Measurements from ENCODE around the gene SMYD3. TPM values are rescaled to one million over a fixed set of nuclear protein-coding genes. Genes with fewer than 3 reads are reported as not detected.

The SMYD3 gene
- total RNA-seq, 2 experiments from 2014 or later, result 22.6 to 27.0 TPM

DNA sequence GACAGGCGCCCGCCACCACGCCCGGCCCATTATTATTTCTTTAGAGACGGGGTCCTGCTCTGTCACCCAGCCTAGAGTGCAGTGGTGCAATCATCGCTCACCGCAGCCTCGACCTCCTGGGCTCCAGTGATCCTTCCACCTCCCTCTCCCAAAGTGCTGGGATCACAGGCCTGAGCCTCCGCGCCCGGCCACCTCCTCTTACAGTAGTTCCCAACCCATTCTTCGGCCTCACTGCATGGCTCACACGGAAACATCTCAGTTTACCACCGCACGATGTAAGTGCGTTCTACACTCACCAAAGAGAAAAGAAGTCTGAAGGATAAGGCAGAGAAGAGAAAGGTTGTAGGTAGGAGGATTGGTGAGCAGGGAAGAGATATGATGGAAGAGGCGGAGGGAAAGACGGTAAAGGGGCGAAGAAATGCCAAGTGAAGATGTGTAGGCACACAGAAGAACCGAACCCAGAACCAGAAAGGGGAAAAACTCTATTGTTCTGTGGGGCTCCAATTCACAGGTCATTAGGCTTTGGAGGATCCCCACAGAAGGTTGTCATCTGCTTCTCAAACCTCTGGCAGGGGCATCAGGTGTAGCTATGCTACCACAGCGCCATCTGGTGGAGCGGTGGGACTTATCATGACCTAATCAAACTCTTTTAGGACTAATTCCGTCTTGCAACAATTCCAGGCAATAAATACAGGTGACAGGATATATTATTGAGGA, 504.2 kb downstream of the SMYD3 start:
- Mint-ChIP-seq H3K9me3 (no peaks in the 10 kb centered on the region), H3K4me3 (no peak overlapping the region), H3K36me3 (no peaks in the 10 kb centered on the region), H3K27me3 (no peaks in the 10 kb centered on the region), H3K4me1 (no peaks in the 10 kb centered on the region), H3K27ac (no peak overlapping the region)
- ATAC-seq (ENCODE audit: low read depth) (peak; percentile 61), DNase-seq (peak; percentile 78)
- POLR2A ChIA-PET, result no interaction called here

DNA sequence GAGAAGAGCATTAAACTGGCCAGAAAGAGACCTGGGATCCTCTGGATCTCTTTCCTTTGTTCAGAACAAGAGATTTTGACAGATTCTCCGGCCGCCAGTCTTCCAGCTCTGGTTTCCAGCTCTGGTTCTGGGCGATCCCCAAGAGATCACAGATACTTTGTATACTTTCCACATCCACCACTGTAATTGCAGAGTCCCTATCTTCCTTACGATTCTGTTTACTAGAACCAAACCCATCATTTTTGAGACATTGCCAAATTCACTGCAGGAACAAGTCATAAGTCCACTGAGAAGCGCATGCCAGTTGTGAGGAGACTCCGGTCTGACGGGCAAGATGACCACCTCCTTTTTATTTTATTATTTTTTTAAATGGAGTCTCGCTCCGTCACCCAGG, 505.2 kb downstream of the SMYD3 start:
- no peaks in the 10 kb centered on the region for H3K27me3 Mint-ChIP-seq
- POLR2A ChIA-PET, result no interaction called here
- H3K4me1 Mint-ChIP-seq, result no peaks in the 10 kb centered on the region
- ATAC-seq (ENCODE audit: low read depth) (no peak), DNase-seq (no peak)
- H3K27ac Mint-ChIP-seq, result no peak overlapping the region
- H3K9me3 Mint-ChIP-seq, result no peaks in the 10 kb centered on the region
- no peaks in the 10 kb centered on the region for H3K36me3 Mint-ChIP-seq
- H3K4me3 Mint-ChIP-seq, result no peak overlapping the region

DNA sequence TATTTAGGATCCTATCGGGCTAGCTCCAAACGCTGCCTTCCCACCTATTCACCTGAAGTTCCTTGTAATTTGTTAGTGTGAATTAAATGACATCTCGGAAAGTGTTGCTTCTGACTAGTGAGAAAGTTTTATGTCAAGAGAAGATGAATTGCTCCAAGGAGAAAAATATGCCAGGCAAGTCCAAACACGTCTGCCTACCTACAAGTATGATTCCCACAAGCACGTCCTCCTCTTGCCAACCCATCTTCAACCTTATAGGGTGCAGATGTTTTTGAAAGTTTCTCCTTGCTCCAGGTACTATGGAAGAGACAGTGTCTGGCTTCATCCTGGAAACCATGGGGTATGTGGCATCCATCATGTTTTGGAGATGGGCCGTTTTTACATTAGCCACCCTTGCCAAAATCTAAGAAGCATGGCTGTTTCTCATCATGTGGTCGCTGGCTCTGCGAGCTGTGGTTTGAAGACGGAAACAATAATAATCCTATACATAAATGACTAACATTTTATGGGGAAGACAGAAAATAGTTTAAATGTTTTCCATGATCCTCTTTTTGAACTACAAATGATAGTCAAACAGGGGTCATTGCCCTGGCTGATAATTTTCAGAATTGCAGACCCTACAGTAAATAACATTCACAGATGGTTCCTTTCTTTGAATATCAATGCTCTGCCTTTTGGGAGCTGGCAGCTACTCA, 505.8 kb downstream of the SMYD3 start:
- no peaks in the 10 kb centered on the region for H3K36me3 Mint-ChIP-seq
- DNase-seq, result no peak
- H3K27me3 Mint-ChIP-seq, result no peaks in the 10 kb centered on the region
- no peak for ATAC-seq (ENCODE audit: low read depth)
- POLR2A ChIA-PET, result no interaction called here
- no peaks in the 10 kb centered on the region for H3K9me3 Mint-ChIP-seq
- H3K4me1 Mint-ChIP-seq, result no peaks in the 10 kb centered on the region
- H3K4me3 Mint-ChIP-seq, result no peak overlapping the region
- no peak overlapping the region for H3K27ac Mint-ChIP-seq

DNA sequence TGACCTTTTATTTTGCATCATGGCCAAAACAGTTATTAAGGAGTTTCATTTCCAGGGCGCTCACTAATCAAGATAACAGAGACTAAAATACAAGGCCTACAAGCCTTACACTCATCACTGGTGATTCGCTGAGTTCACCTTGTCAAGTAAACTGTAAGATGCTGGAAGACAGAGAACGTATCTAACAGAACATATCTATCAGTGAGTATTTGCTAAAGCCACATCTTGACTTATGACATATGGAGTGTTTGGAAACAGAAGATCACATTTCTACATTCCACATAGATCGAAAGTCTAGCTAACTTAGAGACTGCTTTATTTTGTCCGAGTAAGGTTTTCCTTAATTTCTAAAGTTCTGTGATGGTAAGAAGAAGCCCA, 506.5 kb downstream of the SMYD3 start:
- POLR2A ChIA-PET, result no interaction called here
- Mint-ChIP-seq H3K4me3 (no peak overlapping the region), H3K27ac (no peak overlapping the region), H3K36me3 (no peaks in the 10 kb centered on the region), H3K4me1 (no peaks in the 10 kb centered on the region), H3K9me3 (no peaks in the 10 kb centered on the region), H3K27me3 (no peaks in the 10 kb centered on the region)
- DNase-seq (no peak), ATAC-seq (ENCODE audit: low read depth) (no peak)

DNA sequence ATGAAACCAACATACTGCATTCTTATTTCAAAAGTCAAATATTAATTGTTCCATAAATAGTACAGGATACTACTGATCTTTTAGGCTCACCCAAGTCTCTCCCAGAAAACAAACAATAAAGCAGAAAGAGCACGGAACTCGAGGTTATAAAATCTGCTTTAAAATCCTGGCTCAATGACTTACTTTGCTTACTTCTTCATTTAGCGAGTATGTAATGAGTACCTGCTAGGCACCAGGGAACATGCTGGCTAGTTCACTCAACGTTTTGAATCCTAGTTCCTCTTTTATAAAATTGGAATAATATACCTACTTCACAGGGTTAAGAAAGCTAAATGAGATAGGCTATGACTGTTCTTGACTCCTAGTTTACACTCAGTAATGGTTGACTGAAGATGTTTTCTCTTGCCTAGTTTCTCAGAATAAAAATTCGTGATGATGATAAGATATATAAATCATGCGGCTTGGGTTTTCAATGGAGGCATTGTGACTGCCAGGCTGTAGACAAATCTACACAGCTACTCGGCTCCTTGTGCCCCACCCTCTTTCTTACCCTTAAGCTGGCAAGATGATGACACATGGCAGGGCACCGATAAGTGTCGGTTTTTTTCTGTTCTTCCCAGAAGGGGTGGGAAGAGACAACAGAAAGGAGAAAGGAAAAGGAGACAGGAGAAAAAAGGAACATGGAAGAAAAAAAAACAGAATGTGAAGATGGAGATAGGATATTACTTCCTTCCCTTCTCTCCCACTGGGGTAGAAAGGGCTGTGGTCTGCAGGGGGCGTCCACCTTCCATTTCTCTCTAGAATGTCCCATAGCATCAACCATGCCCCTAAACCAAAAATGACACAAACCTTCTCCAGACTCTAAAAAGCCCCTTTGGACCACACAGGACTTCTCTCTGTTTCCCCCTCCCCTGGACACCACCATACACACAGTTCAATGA, 507.1 kb downstream of the SMYD3 start:
- H3K4me1 Mint-ChIP-seq, result no peaks in the 10 kb centered on the region
- no peak overlapping the region for H3K27ac Mint-ChIP-seq
- ATAC-seq (ENCODE audit: low read depth), result no peak
- no peaks in the 10 kb centered on the region for H3K27me3 Mint-ChIP-seq
- H3K9me3 Mint-ChIP-seq, result no peaks in the 10 kb centered on the region
- DNase-seq, result no peak
- no peaks in the 10 kb centered on the region for H3K36me3 Mint-ChIP-seq
- no peak overlapping the region for H3K4me3 Mint-ChIP-seq
- POLR2A ChIA-PET, result no interaction called here

DNA sequence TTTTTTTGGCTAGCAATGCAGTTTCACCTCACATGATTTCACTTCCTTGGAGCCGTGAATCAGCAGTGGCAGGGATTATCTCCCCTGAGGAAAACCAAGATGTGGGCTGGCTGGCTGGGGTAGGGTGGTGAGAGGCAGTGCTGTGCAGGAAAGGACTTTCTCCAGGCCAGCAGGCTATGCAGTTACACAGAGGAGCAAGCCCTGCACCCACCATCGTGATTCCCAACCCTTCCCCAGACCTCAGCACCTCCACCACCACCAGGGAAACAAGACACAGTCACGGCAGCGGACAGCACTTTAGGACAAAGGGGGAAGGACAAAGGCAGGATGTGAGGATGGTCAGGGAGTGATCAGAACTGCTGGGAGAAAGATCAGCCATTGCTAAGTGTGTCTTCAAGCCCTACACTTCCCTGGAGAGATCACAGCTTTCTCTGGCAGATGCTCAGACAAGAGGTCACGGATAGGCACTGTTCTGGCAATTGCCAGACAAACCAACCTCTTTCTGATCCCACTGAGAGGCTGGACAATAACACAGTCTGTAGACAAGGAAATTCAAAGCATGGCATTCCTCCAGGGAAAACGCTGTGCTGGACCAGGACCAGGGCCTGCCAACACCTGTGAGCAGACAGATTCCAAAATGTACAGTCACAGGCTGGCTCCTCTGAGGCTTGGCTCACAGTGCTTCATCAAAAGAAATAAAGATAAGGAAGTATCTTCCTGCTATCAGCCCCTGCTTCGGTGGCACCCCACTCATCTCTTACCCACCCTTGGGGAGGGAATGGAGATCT, 509.4 kb downstream of the SMYD3 start:
- Mint-ChIP-seq H3K27ac (no peak overlapping the region), H3K4me1 (no peaks in the 10 kb centered on the region), H3K27me3 (no peaks in the 10 kb centered on the region), H3K4me3 (no peak overlapping the region), H3K9me3 (no peaks in the 10 kb centered on the region), H3K36me3 (no peaks in the 10 kb centered on the region)
- ATAC-seq (ENCODE audit: low read depth), result no peak
- DNase-seq, result no peak
- POLR2A ChIA-PET, result no interaction called here

DNA sequence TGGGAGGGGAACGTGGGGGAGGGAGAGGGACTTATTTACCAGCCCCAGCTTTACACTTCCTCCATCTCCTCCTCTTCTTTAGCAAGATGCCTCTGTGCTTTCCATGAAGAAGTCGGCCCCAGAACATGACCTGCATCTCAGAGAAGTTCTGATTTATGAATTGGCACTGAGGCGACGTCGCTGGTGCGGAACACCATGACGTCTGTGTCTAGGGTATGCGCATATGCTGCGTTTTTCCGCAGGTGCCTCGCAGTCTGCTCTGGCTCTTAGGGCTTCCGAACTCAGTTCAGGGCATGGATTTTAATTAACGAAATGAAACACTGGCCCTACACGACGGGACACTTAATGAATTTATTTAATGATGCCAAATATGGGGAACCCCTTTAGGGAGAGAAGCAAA, 510.3 kb downstream of the SMYD3 start:
- Mint-ChIP-seq H3K27ac (no peak overlapping the region), H3K4me3 (no peak overlapping the region), H3K4me1 (no peaks in the 10 kb centered on the region), H3K27me3 (no peaks in the 10 kb centered on the region), H3K9me3 (no peaks in the 10 kb centered on the region), H3K36me3 (no peaks in the 10 kb centered on the region)
- POLR2A ChIA-PET, result no interaction called here
- DNase-seq, result no peak
- ATAC-seq (ENCODE audit: low read depth), result no peak

DNA sequence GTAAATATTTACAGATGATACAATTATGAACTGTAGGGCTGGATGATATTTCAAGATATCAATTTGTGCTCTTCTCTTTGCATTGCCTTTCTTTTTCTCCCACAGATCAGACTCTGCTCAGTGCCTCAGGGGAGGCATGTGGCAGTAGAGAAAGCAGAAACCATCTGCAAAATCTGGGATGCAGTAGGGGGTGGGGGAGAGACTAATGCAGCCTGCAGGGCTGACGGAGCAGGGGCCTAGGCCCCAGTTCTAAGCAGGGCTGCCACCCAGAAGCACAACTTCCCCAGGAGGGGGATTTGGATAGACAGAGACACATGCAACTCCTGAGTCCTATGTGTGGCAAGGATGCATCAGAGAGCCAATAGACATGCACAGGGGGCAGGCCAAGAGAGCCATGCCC, 511.6 kb downstream of the SMYD3 start:
- H3K4me1 Mint-ChIP-seq, result peaks cover 1% of the 10 kb centered on the region
- POLR2A ChIA-PET, result no interaction called here
- H3K27ac Mint-ChIP-seq, result no peak overlapping the region
- ATAC-seq (ENCODE audit: low read depth) (no peak), DNase-seq (no peak)
- H3K9me3 Mint-ChIP-seq, result no peaks in the 10 kb centered on the region
- H3K4me3 Mint-ChIP-seq, result no peak overlapping the region
- H3K27me3 Mint-ChIP-seq, result no peaks in the 10 kb centered on the region
- no peaks in the 10 kb centered on the region for H3K36me3 Mint-ChIP-seq

DNA sequence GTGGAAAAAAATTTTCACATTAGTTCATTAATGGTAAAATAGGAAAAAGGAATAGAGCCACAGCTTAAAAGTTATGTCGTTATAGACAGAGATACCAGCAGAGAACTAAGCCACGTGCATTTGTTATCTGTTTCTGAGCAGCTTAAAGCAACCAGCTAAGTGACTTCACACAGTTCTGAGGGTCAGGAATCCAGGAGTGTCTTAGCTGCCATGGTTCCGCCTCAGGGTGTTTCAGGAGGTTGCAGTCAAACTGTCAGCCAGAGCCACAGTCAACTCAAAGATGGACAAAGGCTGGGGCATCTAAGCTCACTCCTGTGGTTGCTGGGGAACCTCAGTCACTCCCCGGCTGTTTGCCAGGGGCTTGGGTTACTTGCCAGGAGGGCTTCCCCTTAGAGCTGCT, 515.8 kb downstream of the SMYD3 start:
- Mint-ChIP-seq H3K27ac (no peak overlapping the region), H3K4me3 (no peak overlapping the region), H3K36me3 (peaks cover 5% of the 10 kb centered on the region), H3K9me3 (no peaks in the 10 kb centered on the region), H3K4me1 (peaks cover 4% of the 10 kb centered on the region), H3K27me3 (no peaks in the 10 kb centered on the region)
- ATAC-seq (ENCODE audit: low read depth), result no peak
- POLR2A ChIA-PET, result no interaction called here
- DNase-seq, result no peak

DNA sequence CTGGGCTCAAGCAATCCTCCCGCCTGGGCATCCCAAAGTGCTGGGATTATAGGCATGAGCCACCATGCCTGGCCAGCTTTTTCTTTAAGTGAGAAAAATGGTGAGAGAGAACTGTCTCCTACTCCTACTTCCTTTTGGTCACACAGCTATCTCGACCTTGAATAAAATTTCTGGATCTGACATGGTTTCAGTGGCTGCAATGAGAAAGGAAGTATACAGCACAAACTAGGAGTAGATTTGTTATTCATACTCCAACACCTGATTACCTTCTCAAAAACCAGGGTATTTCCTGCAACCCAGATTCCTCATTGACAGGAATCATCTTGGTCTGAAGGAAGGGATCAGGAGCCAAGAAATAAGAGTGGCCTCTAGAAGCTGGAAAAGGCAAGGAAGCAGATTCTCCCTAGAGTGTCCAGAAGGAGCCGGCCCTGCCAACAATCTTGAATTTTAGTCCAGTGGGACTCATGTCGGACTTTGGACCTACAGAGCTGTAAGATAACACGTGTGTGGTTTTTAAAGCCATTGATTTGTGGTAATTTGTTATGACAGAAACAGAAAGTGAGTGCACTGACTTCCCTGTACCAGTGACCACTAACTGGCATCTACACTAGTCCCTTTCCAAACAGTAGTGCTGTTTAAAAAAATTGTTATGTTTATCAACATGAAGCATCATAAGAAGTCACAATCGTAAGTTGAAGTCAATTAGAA, 516.6 kb downstream of the SMYD3 start:
- Mint-ChIP-seq H3K27me3 (no peaks in the 10 kb centered on the region), H3K36me3 (peaks cover 5% of the 10 kb centered on the region), H3K27ac (no peak overlapping the region), H3K4me3 (no peak overlapping the region), H3K4me1 (peaks cover 4% of the 10 kb centered on the region), H3K9me3 (no peaks in the 10 kb centered on the region)
- POLR2A ChIA-PET, result no interaction called here
- no peak for ATAC-seq (ENCODE audit: low read depth)
- no peak for DNase-seq

DNA sequence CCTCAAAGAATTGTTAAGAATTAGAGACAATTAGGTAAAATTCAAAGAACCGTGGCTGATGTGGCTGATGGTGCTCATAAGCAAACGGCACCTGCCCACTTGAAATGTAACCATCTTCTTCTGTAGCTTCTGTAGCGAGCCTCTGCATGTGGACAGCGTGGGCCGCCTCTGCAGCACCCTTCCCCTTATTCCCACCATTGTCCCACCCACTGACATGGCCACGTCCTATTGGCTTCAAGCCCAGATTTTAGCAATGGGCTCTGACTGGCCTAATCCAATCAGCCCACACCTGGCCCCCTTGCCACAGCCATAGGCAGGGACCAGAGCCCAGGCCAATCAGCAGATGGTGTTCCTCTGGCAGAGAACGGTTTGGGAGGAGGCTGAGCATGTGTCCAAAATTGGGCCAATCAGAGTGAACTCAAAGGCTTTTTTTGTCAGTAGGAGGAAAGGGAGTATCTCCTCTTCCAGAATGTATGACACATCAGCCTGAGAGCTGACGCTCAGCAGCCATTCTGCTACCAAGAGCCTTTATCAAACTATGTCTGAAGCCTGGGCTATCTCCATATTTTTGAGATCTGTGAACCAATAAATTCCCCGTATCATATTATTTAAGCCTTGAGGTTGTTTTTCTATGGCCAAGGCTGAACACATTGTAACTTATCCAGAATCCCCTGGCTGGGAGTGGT, 518.5 kb downstream of the SMYD3 start:
- Mint-ChIP-seq H3K4me1 (peaks cover 4% of the 10 kb centered on the region), H3K27ac (no peak overlapping the region), H3K36me3 (peaks cover 8% of the 10 kb centered on the region), H3K27me3 (no peaks in the 10 kb centered on the region), H3K9me3 (no peaks in the 10 kb centered on the region), H3K4me3 (no peak overlapping the region)
- ATAC-seq (ENCODE audit: low read depth) (no peak), DNase-seq (no peak)
- POLR2A ChIA-PET, result no interaction called here

DNA sequence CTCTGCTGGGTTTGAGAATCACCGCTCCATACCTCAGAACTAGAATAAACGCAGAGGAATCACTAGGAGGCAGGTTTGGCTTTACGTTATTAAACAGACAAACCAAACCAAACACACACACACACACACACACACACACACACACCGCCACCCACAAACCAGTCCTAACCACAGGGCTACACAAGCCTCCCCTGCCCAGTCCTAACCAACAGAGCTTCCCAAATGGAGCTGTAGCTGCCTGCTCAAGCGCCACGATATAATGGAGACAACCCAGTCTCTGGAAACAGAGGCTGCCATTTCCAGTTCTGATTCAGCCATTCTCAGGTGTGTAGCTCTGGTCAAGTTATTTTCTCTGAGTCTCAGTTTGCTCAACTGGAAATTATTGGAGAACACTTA, 519.1 kb downstream of the SMYD3 start:
- DNase-seq (no peak), ATAC-seq (ENCODE audit: low read depth) (no peak)
- no peak overlapping the region for H3K4me3 Mint-ChIP-seq
- POLR2A ChIA-PET, result no interaction called here
- no peaks in the 10 kb centered on the region for H3K9me3 Mint-ChIP-seq
- peaks cover 4% of the 10 kb centered on the region for H3K4me1 Mint-ChIP-seq
- no peaks in the 10 kb centered on the region for H3K27me3 Mint-ChIP-seq
- H3K36me3 Mint-ChIP-seq, result peaks cover 8% of the 10 kb centered on the region
- H3K27ac Mint-ChIP-seq, result no peak overlapping the region

Data from activated naive CD8-positive, alpha-beta T cell treated with anti-CD3 and anti-CD28 coated beads, Interleukin-2, amount 10 ng/mL, durations not matched to agents 7 days and 5 days (primary cell).